ENCODE data around the gene MRPL52. TPM values are rescaled to one million over a fixed set of nuclear protein-coding genes. Genes with fewer than 3 reads are reported as not detected.

Gene MRPL52
- total RNA-seq, result 35.5 and 42.1 TPM in 2 replicates

GRCh38 chr14:22829661-22830442 lies at the start of gene MRPL52:
Gene MRPL52, plus strand, starts transcription at chr14:22829887. Its CDS starts 26 bp downstream, at chr14:22829913.

GRCh38 chr14:22814941-22815713 lies 14.6 kb upstream of the MRPL52 start, which contains the start of gene SLC7A7:
Gene SLC7A7, minus strand, starts transcription at chr14:22815435. Its CDS starts 2,037 bp downstream, at chr14:22813398.

GRCh38 chr14:22836301-22837113 lies 6.8 kb downstream of the MRPL52 start, which contains the start of gene MMP14:
Gene MMP14, plus strand, starts transcription at chr14:22836585. Its CDS starts 233 bp downstream, at chr14:22836818.

GRCh38 chr14:22871224-22872032 lies 41.7 kb downstream of the MRPL52 start, which contains the start of gene LRP10:
Gene LRP10, plus strand, starts transcription at chr14:22871740. Its CDS starts 564 bp downstream, at chr14:22872304.

GRCh38 chr14:22883173-22883976 lies 53.7 kb downstream of the MRPL52 start, which contains the start of gene REM2:
Gene REM2, plus strand, starts transcription at chr14:22883222. Its CDS starts 66 bp downstream, at chr14:22883288.

Small RNAs within 50 kb of the gene (small RNA-seq; reads per million reads assigned to genes)
- not detected for gene RF00019 (ENCODE audit: low replicate concordance)

Other genes with a start within 250 kb of the MRPL52 start
- gene DAD1, start 240.7 kb upstream of the MRPL52 start, total RNA-seq, result 227 and 324 TPM in 2 replicates
- gene ABHD4, start 231.6 kb upstream of the MRPL52 start, total RNA-seq, result 11.6 and 45.7 TPM in 2 replicates
- gene OR6J1, start 185.5 kb upstream of the MRPL52 start, total RNA-seq, result not detected in 2 replicates
- gene OXA1L, start 63.2 kb upstream of the MRPL52 start, total RNA-seq, result 56.3 and 101 TPM in 2 replicates
- gene SLC7A7, start 14.5 kb upstream of the MRPL52 start, total RNA-seq, result 7.4 and 26.5 TPM in 2 replicates
- gene MMP14, start 6.7 kb downstream of the MRPL52 start, total RNA-seq, result 664 and 991 TPM in 2 replicates
- 147 and 218 TPM in 2 replicates for gene LRP10, start 41.9 kb downstream of the MRPL52 start, total RNA-seq
- 0.22 TPM in 1 of 2 replicates, not detected in the other for gene REM2, start 53.3 kb downstream of the MRPL52 start, total RNA-seq
- gene RBM23, start 89.3 kb downstream of the MRPL52 start, total RNA-seq, result 109 and 135 TPM in 2 replicates
- gene PRMT5, start 99.5 kb downstream of the MRPL52 start, total RNA-seq, result 81.0 and 87.8 TPM in 2 replicates
- 19.7 and 32.2 TPM in 2 replicates for gene HAUS4, start 127.2 kb downstream of the MRPL52 start, total RNA-seq
- gene AJUBA, start 152.7 kb downstream of the MRPL52 start, total RNA-seq, result 50.4 and 91.7 TPM in 2 replicates
- 6.2 and 6.6 TPM in 2 replicates for gene C14orf93, start 180.3 kb downstream of the MRPL52 start, total RNA-seq
- 156 and 197 TPM in 2 replicates for gene PSMB5, start 205.0 kb downstream of the MRPL52 start, total RNA-seq
- not detected in 2 replicates for gene PSMB11, start 212.3 kb downstream of the MRPL52 start, total RNA-seq
- 3.1 and 9.2 TPM in 2 replicates for gene CDH24, start 227.6 kb downstream of the MRPL52 start, total RNA-seq